Esophagus squamous epithelium (tissue), 5 donors: ENCODE data around the gene TYRO3. TPM values are rescaled to one million over a fixed set of nuclear protein-coding genes. Genes with fewer than 3 reads are reported as not detected.

ENCODE experiments used
- DNase-seq: peaks from one replicate; lab custom pipeline; 2025; lab: John Stamatoyannopoulos, UW
- H3K27ac ChIP-seq, 4 donors: fragments of 200-600 bp; sonication (generic); one replicate each; pipeline ENCODE4 v1.5.1; 2016 to 2019; ENCODE audit warnings: mild to moderate bottlenecking in 1 of 4
- H3K27me3 ChIP-seq, 4 donors: fragments of 200-600 bp; sonication (generic); 1 replicate in 3 of 4; 2 replicates in 1 of 4; pipeline versions ENCODE4 v1.5.1 to v1.6.0; 2017 to 2021; ENCODE audit warnings: antibody characterized with exemption in 1 of 4
- H3K36me3 ChIP-seq, 3 donors: fragments of 200-600 bp; sonication (generic); one replicate each; pipeline ENCODE4 v1.5.1; 2016 to 2019
- H3K4me1 ChIP-seq, 3 donors: fragments of 200-600 bp; sonication (generic); one replicate each; pipeline ENCODE4 v1.5.1; 2017 to 2019
- H3K4me3 ChIP-seq, 4 donors: fragments of 200-600 bp; sonication (generic); 1 replicate in 3 of 4; 2 replicates in 1 of 4; pipeline ENCODE4 v1.5.1; 2016 to 2019; ENCODE audit warnings: mild to moderate bottlenecking in 2 of 4, moderate library complexity in 1 of 4
- H3K9me3 ChIP-seq, 3 donors: fragments of 200-600 bp; sonication (generic); one replicate each; pipeline ENCODE4 v1.5.1; 2016 to 2019
- CTCF ChIP-seq, 6 experiments: fragments of 450-650 bp in 4 of 6; fragments of 200-600 bp in 2 of 6; sonication (generic) in 2 of 6; IDR thresholded peaks; one replicate each; pipeline ENCODE4 v1.5.1; 2016 to 2019; ENCODE audit warnings: antibody characterized with exemption in 6 of 6, mild to moderate bottlenecking in 4 of 6, moderate library complexity in 4 of 6
- POLR2A ChIP-seq, 4 donors: fragments of 450-650 bp; IDR thresholded peaks; one replicate each; pipeline ENCODE4 v1.6.1; 2017; ENCODE audit warnings: antibody characterized with exemption in 4 of 4, mild to moderate bottlenecking in 4 of 4, moderate library complexity in 3 of 4
- WGBS, 2 donors: methylation state at CpG; one replicate each; pipeline ENCODE4 v1.1.5; 2018; 5-methylcytosine and 5-hydroxymethylcytosine counted together
- intact Hi-C: fragments of 100-400 bp; cut with DNase I; formaldehyde crosslinking; loops from one replicate; pipeline ENCODE4 v1.15.0; 2022
- total RNA-seq, 4 donors: library from RNA; depleted of rRNA; stranded (reverse); fragments of >200 nt; gene quantifications; one replicate each; pipeline ENCODE4 v1.1.0, GENCODE V29; 2016
- donor health status: DM: yes; HTN: yes; CAD: no.

The TYRO3 gene
- total RNA-seq, 4 donors from 2014 or later = 6.5 to 16.9 (median 11.2) TPM

DNA sequence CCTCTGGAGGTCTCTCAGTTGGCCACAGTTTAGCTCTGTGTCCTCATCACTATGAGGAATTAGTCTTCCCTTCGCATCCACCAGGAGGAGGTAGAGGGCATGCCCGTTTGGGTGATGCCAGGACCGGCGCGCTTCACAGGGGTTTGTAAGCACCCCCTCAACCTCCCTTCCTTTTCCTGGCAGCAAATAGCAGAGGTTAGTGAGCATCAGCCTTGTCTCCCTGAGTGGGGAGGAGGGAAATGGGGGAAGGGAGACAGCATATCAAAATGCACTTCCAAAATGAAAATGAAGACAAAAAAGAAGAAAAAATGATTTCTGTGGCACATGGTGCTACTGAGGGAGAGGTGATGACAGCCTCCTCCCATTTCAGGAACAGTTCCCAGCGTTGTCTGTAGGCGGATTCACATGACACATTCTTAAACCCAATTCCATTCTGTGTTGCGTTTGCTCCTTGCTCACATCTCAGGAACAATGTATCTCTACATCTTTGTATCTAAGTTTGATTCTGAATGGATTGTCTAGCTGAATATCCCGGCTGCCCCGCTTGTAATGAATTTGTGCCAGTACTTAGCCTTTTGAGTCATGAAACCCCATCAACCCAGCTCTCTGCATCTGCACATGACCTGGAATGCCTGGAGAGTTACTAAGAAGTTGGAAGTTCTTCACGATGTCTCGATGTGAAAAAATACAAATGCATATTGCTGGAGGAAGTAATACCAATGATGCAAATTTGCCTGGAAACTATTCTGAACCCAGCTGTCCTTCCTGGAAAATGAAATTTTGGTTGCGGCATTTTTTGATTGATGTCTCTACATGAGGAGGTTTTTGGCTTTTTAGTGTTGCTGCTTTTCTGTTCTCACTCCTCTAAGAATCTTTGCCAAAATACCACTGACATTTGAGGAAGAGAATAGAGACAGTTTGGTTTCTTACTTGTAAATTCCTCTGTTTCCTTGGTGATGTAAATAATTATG is 45.2 kb downstream of the TYRO3 start:
- H3K4me3 ChIP-seq = peak overlapping the region in 3 of 4 donors; percentile 18 to 46 (median 27)
- H3K27ac ChIP-seq = peak overlapping the region in 1 of 4 donors; percentile 25
- H3K27me3 ChIP-seq = no peaks in the 10 kb centered on the region
- 5 to 14% methylated on average over 12 to 13 of the region's 13 CpGs for WGBS, 2 donors
- no peaks in the 10 kb centered on the region for H3K9me3 ChIP-seq
- H3K4me1 ChIP-seq = peaks cover 0 to 12% (median 6%) of the 10 kb centered on the region in 3 donors
- DNase-seq = no peak
- intact Hi-C loops = no loop called here
- no peak for TF ChIP-seq POLR2A (IDR thresholded peaks at IDR 0.05)
- TF ChIP-seq CTCF (IDR thresholded peaks at IDR 0.05) = peak; percentile 61 to 73 (median 64)
- no peaks in the 10 kb centered on the region for H3K36me3 ChIP-seq

DNA sequence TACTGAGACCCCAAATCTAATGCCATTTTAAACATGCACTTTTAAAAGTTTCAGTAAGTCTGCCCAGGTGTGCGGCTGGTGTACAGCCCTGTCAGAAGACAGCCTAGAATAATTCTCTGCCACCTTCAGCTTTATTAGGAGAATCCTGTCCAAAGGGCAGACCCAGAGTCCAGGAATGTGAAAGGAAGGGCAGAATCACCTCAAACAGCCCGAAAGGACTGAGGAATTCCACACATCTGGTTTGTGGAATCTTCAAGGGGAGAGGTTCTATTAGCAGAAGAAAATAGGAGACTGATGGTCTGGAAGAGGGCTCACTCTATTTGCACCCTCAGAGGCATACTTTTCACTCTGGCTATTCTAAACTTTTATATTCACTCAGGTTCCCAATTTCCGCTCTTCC is 46.6 kb downstream of the TYRO3 start:
- 85 to 89% methylated on average over 3 of the region's 3 CpGs for WGBS, 2 donors
- DNase-seq = no peak
- TF ChIP-seq CTCF (IDR thresholded peaks at IDR 0.05) (no peak), POLR2A (IDR thresholded peaks at IDR 0.05) (no peak)
- H3K27me3 ChIP-seq = no peaks in the 10 kb centered on the region
- no peaks in the 10 kb centered on the region for H3K36me3 ChIP-seq
- H3K4me1 ChIP-seq = peaks cover 0 to 12% (median 6%) of the 10 kb centered on the region in 3 donors
- intact Hi-C loops = no loop called here
- no peaks in the 10 kb centered on the region for H3K9me3 ChIP-seq
- H3K27ac ChIP-seq = no peak overlapping the region
- no peak overlapping the region for H3K4me3 ChIP-seq

DNA sequence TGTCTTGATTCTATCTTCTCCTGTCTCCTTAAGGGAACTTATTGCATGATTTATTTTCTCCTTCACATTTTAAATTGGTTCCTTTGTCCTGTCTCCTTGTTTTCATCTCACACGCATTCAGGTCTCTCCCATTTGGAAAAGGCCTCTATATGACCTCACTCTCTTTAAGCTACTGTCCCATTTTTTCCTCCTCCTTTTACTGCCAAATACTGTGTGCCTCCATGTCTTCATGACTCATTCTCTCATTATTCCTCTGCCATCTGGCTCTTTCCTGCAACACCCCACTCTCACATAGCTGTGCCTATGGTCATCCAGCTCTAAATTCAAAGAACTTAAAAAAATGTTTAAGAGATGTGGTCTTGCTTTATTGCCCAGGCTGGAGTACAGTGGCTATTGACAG is 48.0 kb downstream of the TYRO3 start:
- WGBS, 2 donors = 55 to 67% methylated on average over 1 of the region's 1 CpG
- intact Hi-C loops = no loop called here
- DNase-seq = no peak

DNA sequence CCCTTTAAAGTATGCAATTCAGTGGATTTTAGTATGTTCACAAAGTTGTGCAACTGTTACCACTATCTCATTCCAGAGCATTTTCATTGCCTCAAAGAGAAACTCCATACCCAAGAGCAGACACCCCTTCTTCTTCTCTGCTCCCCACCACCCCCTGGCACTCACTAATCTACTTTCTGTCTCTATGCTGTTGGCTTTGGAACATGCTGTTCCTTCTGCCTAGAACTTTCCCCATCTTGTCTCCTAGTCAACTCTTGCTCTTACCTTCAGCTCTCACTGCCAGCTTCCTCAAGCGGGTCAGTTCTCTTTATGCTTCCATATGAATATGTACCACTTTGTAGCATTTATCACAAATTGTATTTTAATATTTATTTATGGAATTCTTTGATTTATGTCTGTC is 50.1 kb downstream of the TYRO3 start:
- no peak for TF ChIP-seq CTCF (IDR thresholded peaks at IDR 0.05)
- DNase-seq = no peak
- Histone ChIP-seq H3K4me1 (peaks cover 0 to 7% (median 2%) of the 10 kb centered on the region in 3 donors), H3K36me3 (no peaks in the 10 kb centered on the region), H3K4me3 (no peak overlapping the region), H3K9me3 (no peaks in the 10 kb centered on the region), H3K27ac (no peak overlapping the region), H3K27me3 (no peaks in the 10 kb centered on the region)
- intact Hi-C loops = no loop called here
- WGBS, 2 donors = 94 to 100% methylated on average over 1 of the region's 1 CpG

More for the DNA sequence above, 48.0 kb downstream of the TYRO3 start:
- H3K4me3 ChIP-seq = no peak overlapping the region
- H3K9me3 ChIP-seq = no peaks in the 10 kb centered on the region
- no peak overlapping the region for H3K27ac ChIP-seq
- TF ChIP-seq CTCF (IDR thresholded peaks at IDR 0.05) = no peak
- TF ChIP-seq POLR2A (IDR thresholded peaks at IDR 0.05) = no peak
- H3K27me3 ChIP-seq = no peaks in the 10 kb centered on the region
- H3K4me1 ChIP-seq = peaks cover 0 to 12% (median 6%) of the 10 kb centered on the region in 3 donors
- no peaks in the 10 kb centered on the region for H3K36me3 ChIP-seq

DNA sequence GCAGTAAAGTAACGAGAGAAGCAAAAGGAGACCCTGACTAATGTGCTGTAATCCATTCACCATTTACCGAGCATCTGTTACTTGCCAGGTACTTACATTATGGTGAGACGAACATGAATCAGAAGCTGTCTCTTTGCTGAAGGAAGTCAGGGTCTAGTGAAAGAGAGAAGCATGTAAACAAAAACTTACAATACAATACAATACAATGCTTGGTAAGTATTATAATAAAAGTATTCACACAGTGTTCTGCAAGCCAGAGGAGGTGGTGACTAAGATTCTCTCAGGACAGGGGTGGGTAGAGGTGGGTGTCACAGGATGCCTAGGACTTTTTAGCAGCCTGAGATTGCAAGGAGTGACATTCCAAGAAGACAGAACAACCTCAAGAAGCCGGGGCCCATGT is 51.0 kb downstream of the TYRO3 start:
- no peak overlapping the region for H3K4me3 ChIP-seq
- no peaks in the 10 kb centered on the region for H3K4me1 ChIP-seq
- H3K27ac ChIP-seq = no peak overlapping the region
- H3K36me3 ChIP-seq = no peaks in the 10 kb centered on the region
- intact Hi-C loops = no loop called here
- 49 to 55% methylated on average over 4 of the region's 4 CpGs for WGBS, 2 donors
- no peaks in the 10 kb centered on the region for H3K9me3 ChIP-seq
- TF ChIP-seq POLR2A (IDR thresholded peaks at IDR 0.05) (no peak), CTCF (IDR thresholded peaks at IDR 0.05) (no peak)
- DNase-seq = no peak
- H3K27me3 ChIP-seq = no peaks in the 10 kb centered on the region
